ENCODE data around the gene SLC35B4.

DNA sequence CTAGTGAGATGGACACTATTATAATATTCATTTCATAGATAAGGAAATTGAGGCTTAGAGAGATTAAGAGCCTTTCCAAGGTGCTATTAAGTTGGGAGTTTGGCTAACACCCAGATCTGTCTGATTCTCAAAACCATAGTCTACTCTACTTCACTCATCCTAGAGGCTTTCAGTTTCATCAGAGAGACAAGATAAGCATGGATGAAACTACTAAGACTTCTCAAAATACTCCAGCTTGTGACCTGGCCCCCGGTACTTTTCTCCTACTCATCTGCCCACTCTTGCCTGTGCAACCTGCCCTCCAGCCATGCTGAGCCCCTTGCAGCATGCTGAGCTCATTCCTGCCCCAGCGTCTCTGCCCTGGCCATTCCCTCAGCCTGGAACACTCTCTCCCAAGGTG, 12.2 kb upstream of the SLC35B4 start:
- TF ChIP-seq CTCF (IDR thresholded peaks at IDR 0.05; ENCODE audit: borderline replicate concordance, extremely low read depth, low read length, poor library complexity, severe bottlenecking) (no peak), EZH2 (IDR thresholded peaks at IDR 0.05; ENCODE audit: borderline replicate concordance, low read depth, low read length, severe bottlenecking) (no peak)
